ENCODE data around the gene ACTL7B.
"Not testable (repeated sequence)": the region's sequence is repeated elsewhere in the genome, so short reads cannot be mapped to it uniquely, and the experiment has no call there.

ACTL7B gene

GRCh38 chr9:108855888-108856287, at the start of gene ACTL7B:
Gene ACTL7B, minus strand, starts transcription at chr9:108855986. Its CDS starts 56 bp downstream, at chr9:108855930.
- DNase-seq (ENCODE audit: low read depth in 2 of 2) = no peak

DNA sequence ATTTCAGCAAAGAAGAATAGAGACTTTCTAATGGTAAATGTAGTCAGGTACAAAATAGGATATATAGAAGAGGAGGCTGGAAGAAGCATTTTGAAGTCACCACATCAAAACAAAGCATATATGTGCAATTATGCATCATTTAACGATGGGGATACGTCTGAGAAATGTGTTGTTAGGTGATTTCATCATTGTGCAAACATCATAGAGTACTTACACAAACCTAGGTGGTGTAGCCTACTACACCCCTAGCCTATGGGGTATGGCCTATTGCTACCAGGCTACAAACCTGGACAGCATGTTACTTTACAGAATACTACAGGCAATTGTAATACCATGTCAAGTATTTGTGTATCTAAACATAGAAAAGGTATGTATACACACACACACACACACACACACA, 49.7 kb upstream of the ACTL7B start:
- DNase-seq (ENCODE audit: low read depth in 2 of 2) = no peak

GRCh38 chr9:108904161-108904560, 48.4 kb upstream of the ACTL7B start:
- DNase-seq (ENCODE audit: low read depth in 2 of 2) = no peak

DNA sequence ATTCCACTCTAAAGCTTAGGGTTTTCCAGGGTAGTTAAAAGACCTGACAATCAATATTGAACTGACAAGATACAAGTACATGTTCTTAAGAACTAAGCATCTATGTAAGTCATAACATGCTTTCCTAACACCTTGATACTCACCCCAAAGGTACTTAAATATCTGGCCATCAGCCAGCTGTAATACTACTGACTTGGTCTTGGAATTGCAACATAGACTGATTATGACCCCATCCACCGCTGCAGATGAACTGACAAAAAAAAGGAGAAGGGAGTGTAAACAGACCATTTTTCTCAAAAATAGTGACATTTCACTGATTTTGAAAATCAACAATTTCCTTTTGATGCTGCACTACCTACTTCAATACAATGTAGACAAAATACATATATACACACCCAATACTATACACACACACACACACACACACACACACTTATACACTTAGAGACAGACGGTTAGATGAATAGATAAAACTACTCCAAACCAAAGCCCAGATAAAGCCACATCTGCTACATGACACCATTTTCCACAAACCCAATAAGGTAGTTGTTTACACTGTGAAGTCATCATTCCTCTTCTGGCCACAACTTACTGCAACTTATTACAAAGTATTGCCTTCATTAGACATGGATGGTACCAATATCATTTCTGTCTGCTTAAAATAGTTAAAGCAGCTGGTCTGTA, 47.8 kb upstream of the ACTL7B start:
- no peak for DNase-seq (ENCODE audit: low read depth in 2 of 2)

GRCh38 chr9:108900176-108900575, 44.4 kb upstream of the ACTL7B start:
- DNase-seq (ENCODE audit: low read depth in 2 of 2) = no peak

- DNase-seq (ENCODE audit: low read depth in 2 of 2) = not testable (repeated sequence)
Observed at GRCh38 chr9:108899023-108899695, 43.4 kb upstream of the ACTL7B start.

DNA sequence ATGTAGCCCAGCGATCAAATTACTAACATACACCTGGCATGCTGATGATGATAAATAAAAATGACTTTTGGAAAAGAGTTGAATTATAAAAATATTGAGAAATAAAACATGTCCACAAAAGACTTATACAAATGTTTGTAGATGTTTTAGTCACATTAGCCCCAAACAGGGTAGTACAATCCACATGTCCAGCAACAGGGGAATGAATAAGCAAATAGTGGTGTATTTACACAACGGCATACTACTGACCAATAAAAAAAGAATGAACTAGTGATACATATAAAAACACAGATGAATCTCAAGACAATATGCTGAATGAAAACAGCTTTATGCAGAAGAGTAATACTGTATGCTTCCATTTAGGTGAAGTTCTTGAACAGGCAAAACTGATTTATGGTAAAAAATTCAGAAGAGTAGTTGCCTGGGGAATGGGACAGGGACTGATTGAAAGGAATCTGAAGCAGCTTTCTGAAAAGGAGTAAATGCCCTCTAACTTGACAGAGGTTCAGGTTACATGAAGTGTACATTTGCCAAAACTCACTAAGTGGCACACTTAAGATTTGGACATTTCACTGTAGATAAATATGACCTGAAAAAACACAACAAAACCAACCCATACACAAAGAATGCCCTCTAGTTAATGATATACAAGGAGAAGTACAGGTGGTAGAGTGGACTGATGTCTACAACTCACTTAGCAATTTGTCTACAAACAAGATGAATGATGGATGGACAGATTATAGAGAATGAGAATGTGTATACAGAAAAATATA, 41.7 kb upstream of the ACTL7B start:
- no peak for DNase-seq (ENCODE audit: low read depth in 2 of 2)

GRCh38 chr9:108894225-108894997, 38.6 kb upstream of the ACTL7B start:
- no peak for DNase-seq (ENCODE audit: low read depth in 2 of 2)

- no peak for DNase-seq (ENCODE audit: low read depth in 2 of 2)
Observed at GRCh38 chr9:108889649-108890067, 33.9 kb upstream of the ACTL7B start.

DNA sequence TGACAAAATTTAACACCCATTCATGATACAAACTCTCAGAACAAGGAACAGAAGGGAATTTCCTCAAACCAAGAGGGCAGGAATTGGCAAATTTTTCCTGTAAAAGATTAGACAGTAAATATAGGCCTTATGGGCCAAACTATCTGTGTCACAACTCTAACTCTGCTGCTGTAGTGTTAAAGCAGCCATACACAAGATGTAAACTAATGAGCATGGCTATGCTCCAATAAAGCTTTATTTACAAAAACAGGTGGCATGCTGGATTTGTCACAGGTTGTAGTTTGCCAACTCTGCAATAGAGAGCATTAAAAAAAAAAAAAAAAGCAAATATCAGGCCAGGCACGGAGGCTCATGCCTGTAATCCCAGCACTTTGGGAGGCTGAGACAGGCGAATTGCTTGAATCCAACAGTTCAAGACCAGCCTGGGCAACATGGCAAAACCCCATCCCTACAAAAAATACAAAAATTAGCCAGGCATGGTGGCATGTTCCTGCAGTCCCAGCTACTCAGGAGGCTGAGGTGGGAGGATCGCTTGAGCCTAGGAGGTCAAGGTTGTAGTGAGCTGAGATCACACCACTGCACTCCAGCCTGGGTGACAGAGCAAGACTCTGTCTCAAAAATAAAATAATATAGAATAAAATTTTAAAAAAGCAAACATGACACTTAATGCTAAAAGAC, 30.9 kb upstream of the ACTL7B start:
- DNase-seq (ENCODE audit: low read depth in 2 of 2) = not testable (repeated sequence)

DNA sequence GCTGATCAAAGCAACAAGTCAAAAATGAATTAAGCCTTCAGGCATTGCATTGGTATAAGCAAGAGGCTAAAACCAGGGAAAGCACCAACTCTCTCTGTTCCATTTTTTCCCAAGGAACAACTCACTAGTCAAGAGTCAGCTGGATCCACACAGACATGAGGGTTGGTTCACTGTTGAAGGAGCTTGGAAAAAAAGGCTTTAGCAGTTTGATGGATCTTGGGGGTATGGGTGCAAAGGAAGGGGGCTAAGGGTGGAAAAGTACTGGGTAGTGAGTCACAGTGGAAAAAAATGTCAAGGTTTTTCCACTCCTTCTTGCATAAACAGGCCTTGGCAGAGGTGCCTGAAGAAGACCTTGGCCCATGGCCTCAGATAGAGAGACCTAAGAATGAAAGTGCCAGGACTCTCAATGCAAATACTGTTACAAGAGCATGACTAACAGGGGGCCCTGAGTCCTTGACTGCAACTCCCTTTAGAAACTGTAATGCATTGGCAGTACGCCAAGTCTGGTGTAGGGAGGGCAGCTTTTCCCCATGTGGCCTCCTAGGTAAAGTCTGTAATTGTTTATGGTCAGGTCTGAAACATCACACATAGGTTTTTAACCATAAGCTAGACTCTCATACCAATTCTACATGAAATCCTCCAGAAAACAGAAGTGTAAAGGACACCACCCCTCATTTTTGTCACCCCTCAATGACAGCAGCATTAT, 30.0 kb upstream of the ACTL7B start:
- DNase-seq (ENCODE audit: low read depth in 2 of 2) = peak; percentile 31 to 43

- no peak for DNase-seq (ENCODE audit: low read depth in 2 of 2)
Observed at GRCh38 chr9:108884701-108885100, 28.9 kb upstream of the ACTL7B start.

GRCh38 chr9:108883085-108883484, 27.3 kb upstream of the ACTL7B start:
- DNase-seq (ENCODE audit: low read depth in 2 of 2) = no peak

GRCh38 chr9:108882052-108882888, 26.5 kb upstream of the ACTL7B start:
- DNase-seq (ENCODE audit: low read depth in 2 of 2) = no peak

DNA sequence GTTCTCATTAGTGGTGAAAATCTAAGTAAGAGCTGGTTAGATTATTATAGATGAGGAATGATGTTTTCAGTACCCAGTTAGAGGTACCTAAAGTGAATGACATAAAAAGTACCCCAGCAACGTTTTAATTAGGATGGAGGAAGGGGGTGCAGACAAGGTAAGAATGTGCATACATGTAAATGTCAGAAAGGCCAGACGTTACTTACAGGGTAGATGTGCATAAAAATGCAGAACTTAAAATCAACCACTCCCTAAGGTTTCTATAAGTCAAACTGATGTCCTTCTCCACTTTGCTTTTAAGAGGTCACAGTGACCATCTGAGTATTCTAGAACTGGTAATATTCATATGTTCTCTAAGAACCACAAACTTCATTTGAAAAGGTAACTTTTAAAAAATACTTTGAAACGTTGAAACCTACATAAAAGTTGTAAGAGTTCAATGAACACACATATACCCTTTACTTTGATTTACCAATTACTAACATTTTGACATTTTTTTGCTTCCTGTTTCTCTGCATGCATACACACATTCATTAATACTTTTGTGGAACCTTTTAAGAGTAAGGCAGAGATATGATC, 25.0 kb upstream of the ACTL7B start:
- DNase-seq (ENCODE audit: low read depth in 2 of 2) = no peak

GRCh38 chr9:108877524-108877923, 21.7 kb upstream of the ACTL7B start:
- DNase-seq (ENCODE audit: low read depth in 2 of 2) = no peak

GRCh38 chr9:108876425-108876824, 20.6 kb upstream of the ACTL7B start:
- DNase-seq (ENCODE audit: low read depth in 2 of 2) = no peak

- DNase-seq (ENCODE audit: low read depth in 2 of 2) = no peak
Observed at GRCh38 chr9:108874058-108874788, 18.4 kb upstream of the ACTL7B start.
